Medulla oblongata (tissue), 1 donor: Measurements from ENCODE around the gene KDM8.

Source experiments
- DNase-seq: peaks from one replicate; pipeline ENCODE4 v3.0.0-alpha.2; 2015; ENCODE audit errors: extremely low spot score

KDM8 gene

DNA sequence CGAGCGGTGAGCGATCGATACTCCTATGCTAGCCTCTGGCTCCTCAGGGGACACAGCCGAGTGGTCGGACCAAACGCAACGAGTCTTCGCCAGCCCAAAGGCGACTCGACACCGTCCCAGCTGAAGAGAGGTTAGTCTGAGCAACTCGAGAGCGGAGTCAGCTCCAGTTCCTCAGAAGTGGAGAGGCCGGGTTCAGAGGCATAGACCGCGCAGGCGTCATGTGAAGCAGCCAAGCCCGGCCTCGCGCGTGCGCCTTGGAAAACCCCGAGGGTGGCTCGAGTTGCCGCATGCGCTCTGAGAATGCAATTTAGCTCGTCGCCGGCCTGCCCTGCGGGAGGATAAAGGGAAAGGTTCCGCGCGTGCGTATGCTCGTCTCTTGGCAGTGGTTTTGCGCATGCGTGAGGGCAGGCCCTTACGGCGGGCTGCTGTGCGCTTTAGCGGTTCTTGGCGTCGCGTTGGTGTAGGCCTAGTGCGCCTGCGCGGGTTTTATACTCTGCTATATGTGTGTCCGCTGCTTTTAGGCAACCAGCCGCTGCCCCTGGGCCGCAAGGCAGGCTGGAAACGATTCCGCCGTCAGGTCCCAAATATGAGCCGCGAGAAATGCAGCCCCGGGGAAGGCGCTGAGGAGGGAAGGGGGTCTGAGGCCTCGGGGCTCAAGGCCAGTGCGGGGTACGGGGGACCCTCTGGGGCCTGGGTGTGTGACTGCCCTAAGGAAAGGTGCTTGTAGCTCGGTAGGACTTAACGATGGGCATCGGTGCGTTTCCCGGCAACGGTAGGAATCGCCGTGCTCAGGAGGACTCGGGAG lies at the start of gene KDM8:
TSS of gene KDM8 (plus strand) at position 20 of the 805 bp plus-strand sequence. CDS start 6,598 bp downstream, outside the sequence.
- DNase-seq = peak; percentile 100

DNA sequence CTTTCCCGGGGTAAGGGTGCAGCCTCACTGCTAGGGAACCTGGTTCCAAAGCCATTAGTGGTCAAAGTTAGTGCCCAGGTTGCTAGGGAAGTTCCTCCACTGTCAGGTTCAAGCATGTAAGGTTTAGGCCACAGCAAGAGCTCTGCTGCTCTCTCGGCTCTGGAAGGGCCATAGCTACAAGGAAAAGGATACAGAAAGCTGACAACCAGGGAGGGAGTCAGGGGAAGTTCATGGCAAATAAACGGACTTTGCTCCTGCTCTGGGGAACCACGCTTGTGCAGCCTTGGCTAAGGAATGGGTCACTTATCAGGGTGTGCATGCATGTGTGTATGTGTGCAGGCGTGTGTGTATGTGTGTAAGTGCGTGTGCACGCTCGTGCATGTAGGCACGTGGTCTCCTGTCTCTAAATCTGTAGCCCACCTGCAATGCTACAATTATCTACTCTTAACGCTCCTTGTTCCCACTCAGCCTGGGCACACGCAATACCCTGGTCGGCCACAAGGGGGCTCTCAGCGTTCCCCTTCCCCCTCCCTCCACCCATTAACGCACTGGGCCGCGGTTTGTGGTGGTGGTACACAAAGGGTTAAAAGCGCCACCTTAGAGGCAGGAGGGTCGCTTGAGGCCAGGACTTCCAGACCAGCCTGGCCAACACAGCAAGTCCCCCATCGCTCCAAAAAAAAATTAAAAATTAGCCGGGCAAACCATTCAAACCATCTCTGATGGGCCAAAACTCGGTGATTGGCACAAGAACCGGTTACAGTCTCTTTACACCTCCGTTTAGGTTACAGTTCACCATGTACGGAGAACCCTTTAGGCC lies 48.4 kb upstream of the KDM8 start:
- DNase-seq = peak; percentile 21

DNA sequence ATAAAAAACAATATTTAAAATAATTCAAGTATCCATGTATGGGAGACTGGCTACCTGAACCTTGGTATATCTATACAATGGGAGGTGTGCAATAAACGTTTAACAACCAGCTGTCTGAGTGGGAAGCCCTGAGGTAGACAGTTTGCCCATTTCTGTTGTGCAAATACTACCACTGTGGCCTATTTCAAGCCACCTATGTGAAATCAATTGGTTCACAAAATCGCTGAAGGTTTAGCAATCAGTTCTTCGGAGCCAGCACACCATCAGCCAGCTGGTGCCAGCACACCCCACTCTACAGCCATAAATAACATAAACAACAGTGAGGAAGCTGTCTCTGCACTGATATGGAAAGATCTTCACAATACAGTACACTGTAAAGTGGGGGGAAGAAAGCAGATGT lies 46.7 kb upstream of the KDM8 start:
- no peak for DNase-seq

DNA sequence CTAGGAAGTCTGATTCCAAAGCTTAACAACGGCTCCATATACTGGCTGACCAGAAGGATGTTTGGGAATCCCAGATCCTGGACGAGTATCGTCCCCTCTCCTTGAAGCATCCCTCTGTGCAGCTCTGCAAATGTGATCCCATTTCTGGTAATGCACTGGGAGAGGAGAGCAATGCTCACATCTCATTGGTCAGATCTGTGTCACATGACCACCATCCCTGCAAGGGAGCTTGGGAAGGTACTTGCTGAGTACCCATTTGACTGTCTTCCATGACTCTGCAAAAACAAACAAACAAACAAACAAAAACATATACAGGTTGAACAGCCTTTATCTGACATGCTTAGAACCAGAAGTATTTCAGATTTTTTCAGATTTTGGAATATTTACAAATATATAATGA lies 41.9 kb upstream of the KDM8 start:
- no peak for DNase-seq

DNA sequence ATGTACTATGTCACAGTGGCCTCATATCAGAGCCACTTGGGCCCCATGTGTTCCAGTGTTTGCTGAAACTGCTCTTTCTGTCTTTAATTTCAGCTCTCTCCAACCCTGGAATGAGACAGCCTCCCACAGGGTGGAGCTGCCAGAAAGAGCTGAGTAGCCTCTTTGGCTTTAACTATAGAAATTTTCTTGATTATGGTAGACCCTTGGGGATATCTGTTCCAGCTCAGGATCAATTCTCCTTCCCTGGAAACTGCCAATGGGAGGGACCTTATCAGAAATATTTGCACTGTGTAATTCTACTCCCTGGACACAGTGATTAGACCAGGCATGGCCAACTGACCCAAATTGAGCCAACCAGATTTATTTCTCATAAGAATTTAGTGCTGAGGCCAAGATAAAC lies 39.0 kb upstream of the KDM8 start:
- DNase-seq = no peak

DNA sequence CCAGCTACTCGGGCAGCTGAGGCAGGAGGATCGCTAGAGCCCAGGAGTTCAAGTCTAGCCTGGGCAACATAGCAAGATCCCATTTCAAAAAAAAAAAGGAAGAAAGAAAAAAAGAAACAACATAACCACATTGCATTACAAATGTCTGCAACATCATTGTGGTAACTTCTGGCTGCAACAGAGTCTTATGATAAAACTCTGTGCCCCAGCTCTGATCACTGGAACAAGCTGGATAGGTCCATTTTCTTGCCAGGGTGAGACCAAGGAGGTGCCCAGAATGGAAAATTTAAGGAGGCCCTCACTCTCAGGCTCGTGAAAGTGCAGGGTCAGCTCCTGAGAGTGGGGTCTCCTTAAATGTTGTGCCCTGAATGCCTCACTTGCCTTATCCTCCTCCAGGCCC lies 37.8 kb upstream of the KDM8 start:
- DNase-seq = no peak

DNA sequence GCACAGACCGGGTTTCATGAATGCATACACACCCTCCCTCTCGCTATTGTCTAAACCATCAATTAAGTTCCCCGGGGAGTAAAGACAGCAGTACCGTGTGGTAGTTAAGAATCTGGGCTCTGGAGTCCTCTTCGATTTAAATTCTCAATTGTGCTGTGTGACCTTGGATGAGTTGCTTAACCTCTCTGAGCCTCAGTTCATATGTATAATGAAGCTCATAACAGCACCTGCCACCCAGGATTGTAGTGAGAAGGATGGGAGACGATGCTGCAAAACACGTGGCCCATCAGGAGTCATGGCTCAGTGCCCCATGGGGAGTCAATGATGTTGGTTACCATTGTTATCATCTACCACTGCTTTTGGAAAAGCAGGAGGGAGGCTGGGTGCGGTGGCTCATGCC lies 34.5 kb upstream of the KDM8 start:
- no peak for DNase-seq

DNA sequence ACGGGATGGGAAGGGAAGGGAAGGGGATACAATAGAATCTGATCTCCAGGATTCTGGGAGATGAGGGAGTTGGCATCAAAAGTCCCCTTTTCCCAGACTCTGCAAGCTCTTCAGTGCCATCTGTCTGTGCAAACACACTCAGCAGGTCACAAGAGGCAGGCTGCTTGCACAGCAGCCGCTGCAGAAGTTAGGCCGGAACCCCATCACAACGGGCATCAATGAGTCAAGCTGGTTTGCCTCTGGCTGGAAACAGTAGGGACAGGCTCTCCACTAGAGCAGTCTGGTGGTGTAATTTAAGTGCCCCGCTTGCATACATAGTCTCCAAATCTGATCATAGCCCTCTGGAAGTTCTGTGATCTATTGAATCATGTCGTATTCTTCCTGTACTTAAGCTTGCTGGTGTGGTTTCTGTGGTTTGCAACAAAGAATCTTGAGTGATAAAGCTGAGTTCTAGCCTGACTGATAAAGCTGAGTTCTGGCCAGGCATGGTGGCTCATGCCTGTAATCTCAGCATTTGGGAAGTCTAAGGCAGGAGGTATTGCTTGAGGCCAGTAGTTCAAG lies 33.7 kb upstream of the KDM8 start:
- peak; percentile 5 for DNase-seq

DNA sequence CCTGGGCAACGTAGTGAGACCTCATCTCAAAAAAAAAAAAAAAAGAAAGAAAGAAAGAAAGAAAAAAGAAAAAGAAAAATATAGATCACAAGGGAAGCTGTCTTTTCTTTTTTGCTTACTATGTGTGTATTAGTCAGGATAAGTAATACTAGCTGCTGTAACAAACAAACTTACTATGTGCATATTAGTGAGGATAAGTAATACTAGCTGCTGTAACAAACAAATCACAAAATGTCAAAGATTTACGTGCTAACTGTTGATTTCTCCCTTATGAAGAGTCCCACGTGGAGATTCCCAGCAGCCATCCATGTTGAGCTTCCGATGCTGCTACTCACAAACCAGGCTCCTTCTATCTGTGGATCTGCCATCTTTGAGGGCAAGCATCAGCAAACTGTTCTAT lies 31.7 kb upstream of the KDM8 start:
- no peak for DNase-seq

DNA sequence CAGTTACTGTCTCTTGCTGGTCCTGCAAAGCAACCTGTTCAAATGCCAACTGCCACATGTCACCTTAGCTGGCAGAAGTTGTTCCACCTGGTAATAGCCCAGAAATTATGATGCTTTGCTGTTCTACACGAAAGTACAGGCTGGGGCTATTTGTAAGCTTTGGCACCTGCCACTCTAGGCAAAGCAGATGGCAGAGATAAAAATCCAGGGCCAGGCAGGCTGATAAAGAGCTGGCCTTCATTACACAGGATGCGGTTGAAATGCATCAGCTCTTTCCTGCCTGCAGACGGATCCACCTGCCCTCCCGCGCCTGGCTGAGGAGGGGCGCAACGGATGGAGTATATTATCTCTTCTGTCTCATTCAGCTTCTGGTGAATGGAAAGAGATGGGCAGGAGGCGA lies 29.3 kb upstream of the KDM8 start:
- DNase-seq = no peak

DNA sequence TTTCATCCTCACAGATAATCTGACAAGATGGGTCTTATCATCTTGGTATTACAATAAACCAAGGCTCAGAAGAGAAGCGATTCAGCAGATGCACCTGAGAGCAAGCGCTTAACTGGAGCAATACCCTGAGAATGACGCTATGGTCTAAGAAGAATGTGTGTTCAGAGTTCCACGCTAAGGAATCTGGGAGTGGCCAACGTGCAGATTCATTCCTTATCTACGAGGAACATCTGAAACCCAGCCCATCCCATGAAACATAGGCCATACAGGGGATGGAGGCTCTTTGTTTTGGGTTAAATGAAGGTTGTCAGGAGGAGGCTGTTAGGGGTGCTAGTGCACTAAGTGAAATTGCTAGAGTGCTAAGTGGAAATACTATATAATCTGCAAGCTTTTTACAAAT lies 28.5 kb upstream of the KDM8 start:
- DNase-seq = no peak

DNA sequence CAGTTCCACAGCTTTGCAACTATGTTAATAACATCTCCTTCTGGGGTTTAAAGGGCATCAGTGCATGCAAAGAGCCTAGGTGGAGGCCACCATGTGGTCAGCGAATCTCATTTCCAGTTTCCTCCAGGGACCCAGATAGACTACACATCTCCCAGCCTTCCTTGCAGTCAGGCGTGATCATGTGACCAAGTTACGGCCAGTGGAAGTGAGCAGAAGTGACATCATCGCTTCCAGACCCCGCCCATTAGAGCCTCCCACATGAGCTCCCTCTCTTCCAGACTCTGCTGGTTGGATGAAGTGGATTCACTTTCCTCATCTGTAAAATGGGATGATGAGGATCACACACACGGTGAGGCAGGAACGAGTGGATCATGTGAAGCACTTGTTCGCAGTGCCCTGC lies 27.4 kb upstream of the KDM8 start:
- DNase-seq = no peak

DNA sequence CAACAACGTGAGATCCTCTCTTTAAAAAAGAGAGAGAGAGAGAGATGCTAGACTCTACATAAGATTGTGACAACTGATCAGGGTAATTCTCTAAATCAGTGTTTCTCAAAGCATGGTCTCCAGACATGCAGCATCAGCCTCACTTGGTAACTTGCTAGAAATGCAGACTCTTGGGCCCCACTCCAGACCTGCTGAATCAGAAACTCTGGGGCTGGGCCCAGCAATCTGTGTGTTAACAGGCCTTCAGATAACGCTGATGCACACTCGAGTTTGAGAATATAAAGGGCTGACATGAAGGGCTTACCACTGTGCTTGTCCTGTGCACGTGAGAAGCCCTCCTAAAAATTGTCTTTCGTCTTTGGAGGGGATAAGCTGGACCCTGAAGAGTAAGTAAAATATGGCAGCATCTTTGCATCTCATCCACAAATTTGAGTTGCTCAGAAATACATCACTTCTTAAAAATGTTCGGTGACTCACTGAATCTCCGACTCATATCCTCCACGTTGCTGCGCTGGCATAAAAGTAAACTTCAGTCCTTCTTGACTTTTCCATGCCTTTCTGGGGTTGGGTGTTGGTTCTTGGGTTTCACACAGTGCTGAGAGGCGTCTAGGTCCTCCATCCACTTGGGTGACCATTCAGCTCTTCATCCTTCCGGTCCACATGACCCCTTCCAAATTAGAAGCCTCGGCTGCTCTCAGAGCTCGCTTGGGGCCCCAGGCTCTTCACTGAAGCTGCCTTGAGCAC lies 26.1 kb upstream of the KDM8 start:
- DNase-seq = no peak

DNA sequence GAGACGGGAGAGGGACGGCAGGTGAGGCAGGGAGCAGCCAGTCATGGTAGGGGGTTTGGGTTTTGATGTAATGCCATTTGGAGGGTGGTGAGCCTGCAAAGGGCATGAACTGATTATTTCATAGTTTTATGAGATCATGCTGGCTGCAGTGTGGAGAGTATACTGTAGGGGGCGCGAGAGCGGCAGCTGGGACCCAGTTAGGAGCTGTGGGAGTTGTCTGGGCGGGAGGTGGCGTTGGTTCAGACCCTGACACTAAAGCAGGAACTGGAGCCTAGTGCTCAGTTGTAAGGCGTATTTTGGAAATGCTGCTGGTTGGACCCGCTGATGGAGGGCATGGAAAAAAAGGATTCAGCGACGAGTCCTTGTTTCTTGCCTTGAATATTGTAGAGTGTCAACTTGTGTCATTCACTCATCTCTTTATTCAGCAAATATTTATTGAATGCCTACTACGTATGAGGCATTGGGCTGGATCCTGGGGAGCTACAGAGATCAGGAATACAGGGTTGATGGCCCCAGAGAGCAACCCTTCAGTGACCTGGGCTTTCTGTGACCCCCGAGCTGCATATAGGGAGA lies 23.7 kb upstream of the KDM8 start:
- DNase-seq = peak; percentile 78

DNA sequence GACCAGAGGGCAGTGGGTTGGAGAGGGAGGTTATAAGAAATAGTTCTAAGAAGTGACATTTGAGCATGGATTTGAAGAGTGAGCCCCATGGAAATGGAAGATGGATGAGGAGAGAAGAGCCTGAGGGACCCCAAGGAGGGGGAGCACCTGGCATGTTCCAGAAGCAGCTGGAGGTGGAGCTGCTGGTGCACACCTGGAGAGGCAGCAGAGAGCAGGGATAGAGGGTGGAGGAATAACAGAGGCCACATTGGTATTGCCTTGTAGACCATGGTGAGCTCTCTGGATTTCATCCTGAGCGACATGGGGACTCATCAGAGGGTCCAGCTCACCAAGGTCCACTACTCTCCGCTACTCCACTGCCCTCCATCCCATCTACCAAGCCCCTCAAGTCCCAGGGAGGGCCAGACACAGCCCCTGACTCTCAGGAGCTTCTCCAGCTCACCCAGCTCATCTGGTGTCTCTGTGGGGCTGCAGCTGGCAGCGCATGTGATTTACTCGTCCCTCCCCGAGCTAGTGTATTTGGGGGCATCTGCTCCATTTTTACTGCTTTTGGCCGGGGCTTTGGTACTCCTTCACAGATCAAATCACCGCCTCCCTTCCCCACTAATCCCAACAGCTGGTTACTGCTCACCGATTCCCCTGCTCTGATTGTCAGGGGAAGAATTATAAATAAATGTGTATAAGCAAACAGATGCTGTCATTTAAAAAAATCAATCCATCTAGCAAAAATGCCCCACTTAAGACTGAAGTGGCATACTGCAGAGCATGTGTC lies 22.1 kb upstream of the KDM8 start:
- no peak for DNase-seq

DNA sequence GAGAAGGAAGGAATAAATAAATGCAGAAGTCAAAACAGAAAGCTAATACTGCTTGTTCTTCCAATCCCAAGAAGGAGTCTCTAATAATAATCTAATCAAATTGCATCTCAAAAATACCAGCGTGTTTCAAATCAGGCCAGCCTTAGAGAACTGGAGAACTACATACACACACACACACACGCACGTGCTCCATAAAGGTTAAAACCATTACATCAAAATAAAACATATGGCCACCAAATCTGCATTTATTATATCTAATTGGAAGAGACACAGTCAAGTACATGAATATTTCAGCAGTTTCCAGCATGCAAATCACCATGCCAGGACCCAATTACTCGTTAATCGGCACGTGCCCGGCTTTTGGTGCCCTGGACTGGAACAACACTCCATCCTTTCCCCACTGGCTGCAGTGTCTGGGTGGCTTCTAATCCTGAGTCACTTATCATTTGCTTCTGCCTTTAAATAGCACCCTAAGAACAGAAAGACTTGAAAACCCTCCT lies 20.4 kb upstream of the KDM8 start:
- no peak for DNase-seq

DNA sequence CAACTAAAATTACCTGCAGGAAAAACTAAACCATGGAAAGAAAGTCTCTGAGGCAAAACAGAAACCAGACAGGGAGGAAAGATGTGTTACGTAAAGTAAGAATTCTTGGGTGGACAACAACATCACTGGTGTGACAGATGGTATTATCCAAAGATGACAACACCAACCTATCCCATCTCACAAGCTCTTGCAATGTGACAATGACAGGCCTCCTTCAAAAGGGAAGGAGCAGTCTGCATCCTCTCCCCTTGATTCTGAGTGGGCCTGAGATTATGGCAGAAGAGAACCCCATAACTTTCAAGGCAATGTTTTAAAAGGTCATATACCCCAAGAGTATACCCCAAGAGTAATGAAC lies 17.6 kb upstream of the KDM8 start:
- DNase-seq = no peak

DNA sequence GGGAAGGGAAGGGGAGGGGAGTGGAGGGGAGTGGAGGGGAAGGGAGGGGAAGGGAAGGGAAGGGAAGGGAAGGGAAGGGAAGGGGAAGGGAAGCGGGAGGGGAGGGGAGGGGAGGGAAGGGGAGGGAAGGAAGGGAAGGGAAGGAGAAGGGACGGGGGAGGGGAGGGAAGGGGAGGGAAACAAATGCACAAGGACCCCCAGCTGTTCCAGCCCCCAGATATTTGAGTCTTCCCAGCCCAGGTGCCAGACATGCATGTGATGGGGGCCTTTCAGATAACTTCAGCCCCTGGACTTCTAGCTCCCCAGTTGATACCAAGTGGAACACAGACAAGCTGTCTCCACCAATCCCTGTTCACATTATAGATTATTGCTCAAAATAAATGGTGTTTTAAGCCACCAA lies 14.7 kb upstream of the KDM8 start:
- no peak for DNase-seq

DNA sequence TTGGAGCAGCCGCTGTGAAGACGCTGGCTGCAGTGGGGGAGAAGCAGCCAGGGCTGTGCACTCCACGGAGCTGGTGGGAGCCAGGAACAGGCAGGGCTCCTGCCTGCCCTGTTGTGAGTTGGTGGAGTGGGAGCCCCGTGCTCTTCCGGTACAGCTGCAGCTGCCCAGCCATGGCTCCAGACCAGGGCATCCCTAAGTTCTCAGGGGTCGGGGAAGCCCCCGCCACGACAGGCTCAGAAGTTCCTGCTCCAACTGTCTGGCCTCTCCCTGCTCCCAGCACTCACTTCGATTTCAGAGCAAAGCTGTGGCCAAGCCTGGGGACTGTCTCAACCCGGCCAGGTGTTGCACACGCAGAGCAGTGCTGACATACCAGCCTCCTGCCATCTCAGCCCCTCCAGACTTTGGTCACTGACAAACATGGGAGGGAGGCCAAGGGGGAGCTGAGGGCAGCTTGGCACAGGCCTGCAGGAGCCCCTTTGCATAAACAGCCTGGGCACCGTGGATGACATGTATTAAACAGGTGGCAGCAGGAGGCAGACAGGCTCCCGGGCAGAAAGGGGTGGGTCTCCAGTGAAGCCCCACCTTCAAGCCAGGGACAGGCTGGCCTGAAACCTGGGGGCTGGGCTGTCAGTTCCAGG lies 13.9 kb upstream of the KDM8 start:
- DNase-seq = no peak

DNA sequence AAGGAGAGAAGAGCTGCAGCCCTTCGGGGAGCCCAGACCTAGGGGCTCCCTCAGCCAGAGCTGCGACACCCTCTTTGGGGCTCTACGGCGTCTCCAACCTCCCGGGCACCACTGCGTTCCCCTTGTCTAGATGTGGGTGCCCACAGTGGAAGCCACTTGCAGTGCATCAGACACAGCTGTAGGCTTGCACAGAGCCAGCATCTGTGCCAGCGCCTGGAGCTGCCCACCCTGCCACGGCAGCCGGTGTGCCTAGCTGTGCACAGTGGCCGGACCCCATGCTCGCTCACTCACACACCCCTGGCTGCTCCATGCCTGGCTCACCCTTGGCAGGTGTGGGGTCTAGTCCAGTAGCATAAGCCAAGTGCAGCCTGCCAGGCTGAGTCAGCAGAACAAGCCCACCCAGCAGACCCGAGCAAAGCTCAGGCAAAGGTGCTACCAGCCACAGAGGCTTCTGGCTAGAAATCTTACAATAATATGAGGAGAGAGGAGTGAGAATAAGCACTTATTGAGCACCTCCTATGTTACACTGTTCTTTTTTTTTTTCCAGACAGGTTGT lies 12.9 kb upstream of the KDM8 start:
- DNase-seq = no peak
